Gastrocnemius medialis (tissue), 4 donors: ENCODE measurements around the gene ANG.

ENCODE experiments used
- CTCF ChIP-seq, 5 experiments: fragments of 450-650 bp in 3 of 5; fragments of 200-600 bp in 2 of 5; sonication (generic) in 2 of 5; IDR thresholded peaks in 4 of 5; conservative IDR thresholded peaks in 1 of 5; 1 replicate in 4 of 5; 2 replicates in 1 of 5; pipeline ENCODE4 v1.5.1; 2016 to 2019; ENCODE audit warnings: antibody characterized with exemption in 5 of 5, mild to moderate bottlenecking in 3 of 5, moderate library complexity in 3 of 5
- POLR2A ChIP-seq, 2 donors: fragments of 450-650 bp; IDR thresholded peaks; one replicate each; pipeline ENCODE4 v1.6.1; 2017; ENCODE audit warnings: antibody characterized with exemption in 2 of 2, mild to moderate bottlenecking in 2 of 2, moderate library complexity in 2 of 2

GRCh38 chr14:20698018-20698329, 9.4 kb downstream of the ANG start:
- TF ChIP-seq CTCF (IDR thresholded peaks at IDR 0.05 in 4 of 5, conservative IDR thresholded peaks at IDR 0.05 in 1 of 5) = no peak
- TF ChIP-seq POLR2A (IDR thresholded peaks at IDR 0.05) = no peak
